ENCODE data around the gene LARP1B. TPM values are rescaled to one million over a fixed set of nuclear protein-coding genes. Genes with fewer than 3 reads are reported as not detected.
"Not testable (repeated sequence)": the region's sequence is repeated elsewhere in the genome, so short reads cannot be mapped to it uniquely, and the experiment has no call there.

LARP1B gene
- total RNA-seq, 2 experiments from 2014 or later = 16.5 to 21.0 TPM

DNA sequence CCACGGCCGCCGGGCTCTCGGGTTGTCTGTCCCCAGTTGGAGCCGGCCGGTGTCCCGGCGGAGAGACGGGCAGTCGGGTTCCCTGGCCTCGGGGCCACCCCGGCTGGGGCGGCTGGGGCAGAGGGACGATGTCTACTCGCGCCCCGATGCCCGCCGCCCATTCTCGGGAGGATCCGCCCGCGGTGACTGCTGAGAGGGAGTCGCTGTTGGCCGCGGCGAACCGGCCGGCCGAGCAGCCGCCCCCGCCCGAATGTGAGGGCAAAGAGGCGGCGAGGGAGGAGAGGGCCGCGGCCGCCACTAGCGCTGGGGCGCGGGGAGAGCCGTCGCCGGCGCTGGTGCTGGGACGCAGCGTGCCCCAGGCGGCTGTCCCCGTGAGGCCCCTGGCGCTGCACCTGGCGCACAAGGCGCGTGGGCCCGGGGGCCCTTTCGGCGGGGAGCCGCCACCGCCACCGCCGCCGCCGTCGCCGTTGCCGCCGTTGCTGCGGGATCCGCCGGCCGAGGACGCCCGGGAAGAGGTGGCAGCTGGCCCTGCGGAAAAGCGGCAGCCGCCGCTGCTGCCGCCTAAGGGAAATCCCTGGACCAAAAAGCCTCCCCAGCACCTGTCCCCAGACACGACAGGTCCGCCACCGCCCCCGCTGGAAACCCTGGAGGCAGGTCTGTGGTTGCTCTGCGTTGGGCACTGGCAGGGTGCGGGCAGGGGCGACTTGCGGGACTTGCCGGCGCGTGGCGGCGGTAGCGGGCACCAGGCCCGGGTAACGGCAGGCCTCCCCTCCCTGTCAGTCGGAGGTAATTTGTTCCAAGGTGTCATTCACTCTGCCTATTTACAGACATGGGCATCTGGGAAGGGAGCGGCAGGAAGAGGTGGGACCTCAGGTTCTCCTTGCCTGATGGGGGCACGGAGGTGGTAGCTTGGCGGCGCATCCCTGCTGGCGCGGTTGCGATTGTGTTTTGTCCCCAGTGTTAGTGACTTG, 739 bp downstream of the LARP1B start:
- intact Hi-C loops (cut with micrococcal nuclease; ENCODE audit: unreplicated experiment) = loop anchor here (1.0 to 5.0 kb wide), 5 partner anchors 97 to 1030 kb away; partner anchors contain the start of genes ABHD18, MFSD8, PGRMC2 and PLK4
- H3K27ac ChIP-seq (ENCODE audit: low read depth, low read length, poor library complexity, severe bottlenecking) = peak overlapping the region; percentile 81
- TF ChIP-seq EZH2phosphoT487 (IDR thresholded peaks at IDR 0.05; ENCODE audit: borderline replicate concordance, low read depth, low read length) = no peak
- TF ChIP-seq, protein P1, sequence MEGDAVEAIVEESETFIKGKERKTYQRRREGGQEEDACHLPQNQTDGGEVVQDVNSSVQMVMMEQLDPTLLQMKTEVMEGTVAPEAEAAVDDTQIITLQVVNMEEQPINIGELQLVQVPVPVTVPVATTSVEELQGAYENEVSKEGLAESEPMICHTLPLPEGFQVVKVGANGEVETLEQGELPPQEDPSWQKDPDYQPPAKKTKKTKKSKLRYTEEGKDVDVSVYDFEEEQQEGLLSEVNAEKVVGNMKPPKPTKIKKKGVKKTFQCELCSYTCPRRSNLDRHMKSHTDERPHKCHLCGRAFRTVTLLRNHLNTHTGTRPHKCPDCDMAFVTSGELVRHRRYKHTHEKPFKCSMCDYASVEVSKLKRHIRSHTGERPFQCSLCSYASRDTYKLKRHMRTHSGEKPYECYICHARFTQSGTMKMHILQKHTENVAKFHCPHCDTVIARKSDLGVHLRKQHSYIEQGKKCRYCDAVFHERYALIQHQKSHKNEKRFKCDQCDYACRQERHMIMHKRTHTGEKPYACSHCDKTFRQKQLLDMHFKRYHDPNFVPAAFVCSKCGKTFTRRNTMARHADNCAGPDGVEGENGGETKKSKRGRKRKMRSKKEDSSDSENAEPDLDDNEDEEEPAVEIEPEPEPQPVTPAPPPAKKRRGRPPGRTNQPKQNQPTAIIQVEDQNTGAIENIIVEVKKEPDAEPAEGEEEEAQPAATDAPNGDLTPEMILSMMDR (conservative IDR thresholded peaks at IDR 0.05; ENCODE audit: low read length) = peak; percentile 48
- H3K79me2 ChIP-seq (ENCODE audit: insufficient read depth, low read depth, low read length) = peaks cover 21% of the 10 kb centered on the region; the same call in 1 of the 2 replicates
- CTCF ChIA-PET (ENCODE audit: unreplicated experiment) = no interaction called here
- no peaks in the 10 kb centered on the region for H3K9me3 ChIP-seq (ENCODE audit: low read length)
- peak overlapping the region; percentile 82 for H3K4me3 ChIP-seq (ENCODE audit: low read depth, low read length, poor library complexity, severe bottlenecking)
- peak; percentile 79 for DNase-seq (ENCODE audit: low spot score)
- peak overlapping the region; percentile 84 for H3K4me2 ChIP-seq (ENCODE audit: low read length)
- peak overlapping the region; percentile 66 for H2AFZ ChIP-seq (ENCODE audit: low read length)
- no peaks in the 10 kb centered on the region for H3K36me3 ChIP-seq (ENCODE audit: insufficient read depth, low read length)
- no peaks in the 10 kb centered on the region for H3K9me2 ChIP-seq (ENCODE audit: insufficient read depth, low read length)
- POLR2A ChIA-PET = interaction anchor here (0.6 to 2.1 kb wide), 11 partner anchors 13 to 228 kb away, joined by 3 to 12 read pairs (median 4); partner anchors contain the start of genes ABHD18 and MFSD8
- H4K20me1 ChIP-seq (ENCODE audit: insufficient read depth, low read length) = no peaks in the 10 kb centered on the region
- BruUV-seq (replicated peaks) = no TSS peak
- peaks cover 15% of the 10 kb centered on the region for H3K4me1 ChIP-seq (ENCODE audit: insufficient read depth, low read length, poor library complexity, severe bottlenecking)

DNA sequence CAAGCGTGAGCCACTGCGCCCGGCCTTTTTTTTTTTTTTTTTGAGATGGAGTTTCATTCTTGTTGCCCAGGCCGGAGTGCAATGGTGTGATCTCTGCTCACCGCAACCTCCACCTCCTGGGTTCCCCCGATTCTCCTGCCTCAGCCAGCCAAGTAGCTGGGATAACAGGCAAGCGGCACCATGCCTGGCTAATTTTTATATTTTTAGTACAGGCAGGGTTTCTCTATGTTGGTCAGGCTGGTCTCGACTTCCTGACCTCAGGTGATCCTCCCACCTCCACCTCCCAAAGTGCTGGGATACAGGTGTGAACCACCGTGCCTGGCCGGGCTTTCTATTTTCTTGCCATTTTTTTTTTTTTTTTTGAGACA, 5.3 kb downstream of the LARP1B start:
- H2AFZ ChIP-seq (ENCODE audit: low read length); H3K4me2 ChIP-seq (ENCODE audit: low read length); intact Hi-C loops (cut with micrococcal nuclease; ENCODE audit: unreplicated experiment); H3K4me3 ChIP-seq (ENCODE audit: low read depth, low read length, poor library complexity, severe bottlenecking); BruUV-seq (replicated peaks); H3K4me1 ChIP-seq (ENCODE audit: insufficient read depth, low read length, poor library complexity, severe bottlenecking); H3K9me3 ChIP-seq (ENCODE audit: low read length); H4K20me1 ChIP-seq (ENCODE audit: insufficient read depth, low read length); DNase-seq (ENCODE audit: low spot score); H3K27ac ChIP-seq (ENCODE audit: low read depth, low read length, poor library complexity, severe bottlenecking); CTCF ChIA-PET (ENCODE audit: unreplicated experiment); H3K9me2 ChIP-seq (ENCODE audit: insufficient read depth, low read length); H3K36me3 ChIP-seq (ENCODE audit: insufficient read depth, low read length): not testable (repeated sequence)
- POLR2A ChIA-PET = interaction anchor here (0.7 to 1.1 kb wide), 3 partner anchors 15 to 49 kb away, joined by 3 to 4 read pairs (median 3); no protein-coding TSS in a partner anchor
- H3K79me2 ChIP-seq (ENCODE audit: insufficient read depth, low read depth, low read length) = peaks cover 27% of the 10 kb centered on the region; the same call in 1 of the 2 replicates

DNA sequence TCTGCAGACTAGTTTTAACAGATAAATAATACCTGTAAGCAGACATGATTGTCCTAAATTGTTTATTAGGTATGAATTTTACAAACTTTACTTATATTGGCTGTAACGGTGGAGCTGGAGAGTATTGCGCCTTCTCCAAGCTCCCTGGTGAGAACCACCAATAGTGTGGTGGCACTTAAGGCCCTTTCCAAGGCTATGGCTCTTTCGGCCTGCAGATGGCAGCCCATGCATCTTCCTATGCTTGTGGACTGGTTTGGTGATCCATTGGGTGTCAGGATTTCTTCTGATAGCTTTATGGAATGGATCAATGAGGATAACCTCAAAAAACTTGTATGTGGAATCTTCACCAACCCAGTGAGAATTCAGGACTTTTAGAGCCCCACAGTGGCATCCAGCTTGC, 7.8 kb downstream of the LARP1B start:
- H3K4me2 ChIP-seq (ENCODE audit: low read length) = no peak overlapping the region
- peaks cover 10% of the 10 kb centered on the region; the same call in 1 of the 2 replicates for H3K79me2 ChIP-seq (ENCODE audit: insufficient read depth, low read depth, low read length)
- no TSS peak for BruUV-seq (replicated peaks)
- POLR2A ChIA-PET = interaction anchor here (0.6 kb wide), 2 partner anchors 189 to 463 kb away, joined by 3 read pairs; no protein-coding TSS in a partner anchor
- TF ChIP-seq, protein P1 (conservative IDR thresholded peaks at IDR 0.05; ENCODE audit: low read length) = peak; percentile 63
- TF ChIP-seq EZH2phosphoT487 (IDR thresholded peaks at IDR 0.05; ENCODE audit: borderline replicate concordance, low read depth, low read length) = no peak
- CTCF ChIA-PET (ENCODE audit: unreplicated experiment) = no interaction called here
- H3K36me3 ChIP-seq (ENCODE audit: insufficient read depth, low read length) = no peaks in the 10 kb centered on the region
- no peaks in the 10 kb centered on the region for H4K20me1 ChIP-seq (ENCODE audit: insufficient read depth, low read length)
- H3K9me2 ChIP-seq (ENCODE audit: insufficient read depth, low read length) = no peaks in the 10 kb centered on the region
- H3K9me3 ChIP-seq (ENCODE audit: low read length) = no peaks in the 10 kb centered on the region
- H3K4me1 ChIP-seq (ENCODE audit: insufficient read depth, low read length, poor library complexity, severe bottlenecking) = no peaks in the 10 kb centered on the region
- H3K4me3 ChIP-seq (ENCODE audit: low read depth, low read length, poor library complexity, severe bottlenecking) = no peak overlapping the region
- DNase-seq (ENCODE audit: low spot score) = peak; percentile 22
- H2AFZ ChIP-seq (ENCODE audit: low read length) = no peak overlapping the region
- intact Hi-C loops (cut with micrococcal nuclease; ENCODE audit: unreplicated experiment) = no loop called here
- H3K27ac ChIP-seq (ENCODE audit: low read depth, low read length, poor library complexity, severe bottlenecking) = no peak overlapping the region

Data from OCI-LY7 (cell line).